Neuronal stem cell (in vitro differentiated cells): ENCODE measurements around the gene RAP2C.

Experiments used
- DNase-seq: peaks from one replicate; pipeline ENCODE4 v3.0.0-alpha.2; 2013; ENCODE audit warnings: low spot score
- H2AFZ ChIP-seq: one replicate; pipeline ENCODE4 v1.6.1; 2013; ENCODE audit warnings: mild to moderate bottlenecking, low read length, inconsistent platforms
- H2AK5ac ChIP-seq: 2 replicates; pipeline ENCODE4 v1.6.1; 2013; ENCODE audit warnings: low read depth, mild to moderate bottlenecking, inconsistent platforms, low read length, moderate library complexity, mixed read lengths
- H2BK120ac ChIP-seq: 2 replicates; pipeline ENCODE4 v1.6.1; 2013; ENCODE audit warnings: low read depth, mild to moderate bottlenecking, inconsistent platforms, low read length, moderate library complexity, mixed read lengths
- H2BK12ac ChIP-seq: one replicate; pipeline ENCODE4 v1.6.1; 2013; ENCODE audit warnings: low read length, inconsistent platforms
- H2BK15ac ChIP-seq: 2 replicates; pipeline ENCODE4 v1.6.1; 2013; ENCODE audit warnings: mild to moderate bottlenecking, low read length, inconsistent platforms, mixed read lengths
- H2BK5ac ChIP-seq: one replicate; pipeline ENCODE4 v1.6.1; 2013; ENCODE audit warnings: inconsistent platforms, mild to moderate bottlenecking, low read length, moderate library complexity
- H3K14ac ChIP-seq: one replicate; pipeline ENCODE4 v1.6.1; 2013; ENCODE audit warnings: low read length, inconsistent platforms
- H3K18ac ChIP-seq: 2 replicates; pipeline ENCODE4 v1.6.1; 2013; ENCODE audit warnings: low read length, inconsistent platforms
- H3K23ac ChIP-seq: 2 replicates; pipeline ENCODE4 v1.6.1; 2013; ENCODE audit warnings: low read depth, mild to moderate bottlenecking, mixed read lengths, low read length, inconsistent platforms; ENCODE audit not compliant: poor library complexity
- H3K27ac ChIP-seq: replicated peaks from 3 replicates; pipeline ENCODE4 v1.5.1; 2013; ENCODE audit warnings: low read length, inconsistent platforms
- H3K27me3 ChIP-seq, 3 experiments: 2 replicates each; pipeline ENCODE4 v1.6.1; 2013; ENCODE audit warnings: low read length in 3 of 3, mild to moderate bottlenecking in 2 of 3, inconsistent platforms in 1 of 3, low read depth in 1 of 3, mixed read lengths in 1 of 3, moderate library complexity in 1 of 3; ENCODE audit not compliant: control insufficient read depth in 3 of 3, insufficient read depth in 3 of 3
- H3K36me3 ChIP-seq, 2 donors: replicated peaks in 1 of 2; 2 replicates each; pipeline ENCODE4 v1.6.1; 2013; ENCODE audit warnings: low read length in 2 of 2; ENCODE audit not compliant: control insufficient read depth in 2 of 2, insufficient read depth in 2 of 2
- H3K4ac ChIP-seq: 2 replicates; pipeline ENCODE4 v1.6.1; 2013; ENCODE audit warnings: inconsistent platforms, mild to moderate bottlenecking, low read length, moderate library complexity
- H3K4me1 ChIP-seq, 2 donors: 1 replicate in 1 of 2; 2 replicates in 1 of 2; pipeline ENCODE4 v1.6.1; 2013; ENCODE audit warnings: low read length in 2 of 2, low read depth in 1 of 2; ENCODE audit not compliant: control insufficient read depth in 2 of 2, insufficient read depth in 1 of 2
- H3K4me2 ChIP-seq: one replicate; pipeline ENCODE4 v1.6.1; 2013; ENCODE audit warnings: mild to moderate bottlenecking, low read length, inconsistent platforms; ENCODE audit not compliant: insufficient read depth, poor library complexity, severe bottlenecking
- H3K4me3 ChIP-seq, 2 donors: 2 replicates each; pipeline ENCODE4 v1.5.1; 2013; ENCODE audit warnings: low read length in 2 of 2, mild to moderate bottlenecking in 2 of 2, inconsistent platforms in 1 of 2, moderate library complexity in 1 of 2
- H3K79me1 ChIP-seq: one replicate; pipeline ENCODE4 v1.6.1; 2013; ENCODE audit warnings: low read depth, mild to moderate bottlenecking, inconsistent platforms, low read length, moderate library complexity
- H3K9ac ChIP-seq: one replicate; pipeline ENCODE4 v1.6.1; 2013; ENCODE audit warnings: mild to moderate bottlenecking, low read depth, low read length, inconsistent platforms; ENCODE audit not compliant: poor library complexity
- H3K9me3 ChIP-seq, 2 donors: replicated peaks in 1 of 2; 2 replicates each; pipeline versions ENCODE3 to v1.6.1; 2013; ENCODE audit warnings: low read length in 2 of 2, mild to moderate bottlenecking in 2 of 2, inconsistent platforms in 1 of 2, low read depth in 1 of 2, mixed read lengths in 1 of 2, moderate library complexity in 1 of 2; ENCODE audit not compliant: control insufficient read depth in 2 of 2, insufficient read depth in 1 of 2
- H4K8ac ChIP-seq: one replicate; pipeline ENCODE4 v1.6.1; 2013; ENCODE audit warnings: low read depth, mild to moderate bottlenecking, inconsistent platforms, low read length, moderate library complexity
- H4K91ac ChIP-seq: one replicate; pipeline ENCODE4 v1.6.1; 2013; ENCODE audit warnings: low read length, low read depth, mild to moderate bottlenecking, inconsistent platforms; ENCODE audit not compliant: poor library complexity
- WGBS, 2 donors: extraction: QIAGEN DNeasy Blood & Tissue Kit; methylation state at CpG; one replicate each; pipeline ENCODE4 v1.1.7; 2013; ENCODE audit warnings: missing lambda C conversion rate in 2 of 2, mixed read lengths in 1 of 2; ENCODE audit not compliant: insufficient read length in 2 of 2, insufficient replicate concordance in 1 of 2; ENCODE audit errors: extremely low coverage in 2 of 2; 5-methylcytosine and 5-hydroxymethylcytosine counted together

RAP2C gene

GRCh38 chrX:132181364-132181763, 37.9 kb downstream of the RAP2C start:
- H3K27ac ChIP-seq = no peak overlapping the region
- no peak overlapping the region for H3K14ac ChIP-seq
- H3K27me3 ChIP-seq = peaks cover 0 to 10% (median 0%) of the 10 kb centered on the region in 3 experiments
- no peak overlapping the region for H3K4me3 ChIP-seq
- no peak overlapping the region for H2BK12ac ChIP-seq
- no peak overlapping the region for H3K9ac ChIP-seq
- WGBS, 2 donors = no CpG with 5 or more reads among the region's 7 CpGs
- H2BK15ac ChIP-seq = no peak overlapping the region
- no peak overlapping the region for H3K4ac ChIP-seq
- no peak overlapping the region for H2AFZ ChIP-seq
- no peak overlapping the region for H2BK120ac ChIP-seq
- no peaks in the 10 kb centered on the region for H3K4me1 ChIP-seq
- no peak overlapping the region for H2BK5ac ChIP-seq
- no peak overlapping the region for H4K8ac ChIP-seq
- H3K18ac ChIP-seq = no peak overlapping the region
- DNase-seq = no peak
- no peak overlapping the region for H3K23ac ChIP-seq
- H3K9me3 ChIP-seq = no peaks in the 10 kb centered on the region
- H2AK5ac ChIP-seq = no peak overlapping the region
- no peak overlapping the region for H4K91ac ChIP-seq
- no peaks in the 10 kb centered on the region for H3K36me3 ChIP-seq
- no peak overlapping the region for H3K4me2 ChIP-seq
- H3K79me1 ChIP-seq = no peaks in the 10 kb centered on the region

GRCh38 chrX:132180929-132181328, 38.3 kb downstream of the RAP2C start:
- H2AK5ac ChIP-seq = no peak overlapping the region
- no peak overlapping the region for H2BK120ac ChIP-seq
- no CpG with 5 or more reads among the region's 3 CpGs for WGBS, 2 donors
- no peak overlapping the region for H3K27ac ChIP-seq
- H3K14ac ChIP-seq = no peak overlapping the region
- no peak overlapping the region for H3K4ac ChIP-seq
- no peak overlapping the region for H4K91ac ChIP-seq
- no peaks in the 10 kb centered on the region for H3K36me3 ChIP-seq
- no peak overlapping the region for H3K23ac ChIP-seq
- no peak overlapping the region for H3K4me2 ChIP-seq
- H2BK15ac ChIP-seq = no peak overlapping the region
- no peak overlapping the region for H3K9ac ChIP-seq
- DNase-seq = no peak
- H3K18ac ChIP-seq = no peak overlapping the region
- peaks cover 0 to 10% (median 0%) of the 10 kb centered on the region in 3 experiments for H3K27me3 ChIP-seq
- no peak overlapping the region for H2BK5ac ChIP-seq
- no peak overlapping the region for H4K8ac ChIP-seq
- H2AFZ ChIP-seq = no peak overlapping the region
- no peak overlapping the region for H2BK12ac ChIP-seq
- no peak overlapping the region for H3K4me3 ChIP-seq
- no peaks in the 10 kb centered on the region for H3K79me1 ChIP-seq
- H3K9me3 ChIP-seq = no peaks in the 10 kb centered on the region
- no peaks in the 10 kb centered on the region for H3K4me1 ChIP-seq

GRCh38 chrX:132173647-132174046, 45.6 kb downstream of the RAP2C start:
- H3K9me3 ChIP-seq = no peaks in the 10 kb centered on the region
- no peak overlapping the region for H3K9ac ChIP-seq
- no peak overlapping the region for H2BK12ac ChIP-seq
- H2BK15ac ChIP-seq = no peak overlapping the region
- no peak overlapping the region for H2BK120ac ChIP-seq
- H3K27ac ChIP-seq = no peak overlapping the region
- H4K91ac ChIP-seq = no peak overlapping the region
- H3K23ac ChIP-seq = no peak overlapping the region
- no peak overlapping the region for H3K14ac ChIP-seq
- H3K18ac ChIP-seq = no peak overlapping the region
- no peak overlapping the region for H3K4me2 ChIP-seq
- H3K4me3 ChIP-seq = no peak overlapping the region
- no peak overlapping the region for H3K4ac ChIP-seq
- no peak overlapping the region for H2AK5ac ChIP-seq
- H3K4me1 ChIP-seq = no peaks in the 10 kb centered on the region
- no peak overlapping the region for H4K8ac ChIP-seq
- no peak overlapping the region for H2BK5ac ChIP-seq
- H3K27me3 ChIP-seq = peaks cover 0 to 17% (median 0%) of the 10 kb centered on the region in 3 experiments
- no peak overlapping the region for H2AFZ ChIP-seq
- no peaks in the 10 kb centered on the region for H3K36me3 ChIP-seq
- DNase-seq = no peak
- no peaks in the 10 kb centered on the region for H3K79me1 ChIP-seq
- no CpG with 5 or more reads among the region's 1 CpG for WGBS, 2 donors

- H3K9me3 ChIP-seq = no peaks in the 10 kb centered on the region
- H3K4me3 ChIP-seq = no peak overlapping the region
- no peak overlapping the region for H3K9ac ChIP-seq
- H4K91ac ChIP-seq = no peak overlapping the region
- WGBS, 2 donors = no CpG with 5 or more reads among the region's 3 CpGs
- no peak overlapping the region for H2BK5ac ChIP-seq
- H3K27me3 ChIP-seq = peaks cover 0 to 17% (median 0%) of the 10 kb centered on the region in 3 experiments
- H3K23ac ChIP-seq = no peak overlapping the region
- no peak overlapping the region for H2AK5ac ChIP-seq
- no peak overlapping the region for H4K8ac ChIP-seq
- no peak overlapping the region for H3K14ac ChIP-seq
- no peaks in the 10 kb centered on the region for H3K36me3 ChIP-seq
- no peak for DNase-seq
- no peak overlapping the region for H3K4me2 ChIP-seq
- H3K79me1 ChIP-seq = no peaks in the 10 kb centered on the region
- H2AFZ ChIP-seq = no peak overlapping the region
- no peak overlapping the region for H3K4ac ChIP-seq
- H3K18ac ChIP-seq = no peak overlapping the region
- H2BK12ac ChIP-seq = no peak overlapping the region
- H2BK120ac ChIP-seq = no peak overlapping the region
- no peaks in the 10 kb centered on the region for H3K4me1 ChIP-seq
- H2BK15ac ChIP-seq = no peak overlapping the region
- no peak overlapping the region for H3K27ac ChIP-seq
Measured at GRCh38 chrX:132171881-132172280, 47.4 kb downstream of the RAP2C start.
